Endothelial cell of hepatic sinusoid (primary cell): ENCODE measurements around the gene FKBP5.
"Not testable (repeated sequence)": the region's sequence is repeated elsewhere in the genome, so short reads cannot be mapped to it uniquely, and the experiment has no call there.

Source experiments
- in situ Hi-C: cut with HindIII; loops from 2 replicates; pipeline ENCODE4 v1.10.0; 2017; ENCODE audit warnings: low sequenced_read_pairs

FKBP5 gene

DNA sequence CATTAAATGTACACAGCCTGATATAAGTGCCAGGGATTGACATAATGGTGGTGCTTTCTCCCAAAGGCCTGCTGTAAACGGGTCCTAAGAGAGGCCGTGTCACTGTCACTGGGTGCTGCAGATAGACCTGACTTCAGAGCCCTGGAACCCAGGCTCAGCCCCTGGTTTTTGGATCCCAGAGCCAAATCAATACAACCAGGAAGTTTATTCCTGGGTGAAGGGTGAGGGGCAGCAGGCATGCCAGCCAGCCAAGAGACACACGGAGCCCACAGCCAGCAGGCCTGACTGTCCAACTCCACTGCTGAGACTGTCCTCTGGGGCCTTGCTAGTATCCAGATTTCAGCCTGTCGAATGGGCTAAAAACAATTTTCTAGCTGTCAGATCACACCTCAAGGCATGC lies 35.3 kb upstream of the FKBP5 start:
- in situ Hi-C loops, result no loop called here

DNA sequence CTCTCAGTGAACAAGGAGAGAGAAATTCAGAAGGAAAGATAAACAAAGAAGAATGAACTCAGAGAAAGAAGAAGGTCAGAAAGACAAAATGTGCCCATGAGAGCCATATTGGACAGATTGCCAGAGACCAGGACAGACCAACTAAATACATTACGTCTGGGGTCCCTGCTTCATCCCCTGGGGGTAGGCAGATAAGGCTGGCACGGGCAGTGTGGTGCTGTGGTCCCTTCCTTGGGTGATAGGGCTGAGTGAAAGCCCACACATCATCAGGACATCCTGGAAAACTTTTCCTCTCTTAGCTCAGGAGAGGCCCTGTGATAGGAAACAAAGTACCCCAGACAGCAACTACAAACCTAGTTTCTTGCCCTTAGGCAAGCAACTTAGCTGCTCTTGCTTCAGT lies 34.9 kb upstream of the FKBP5 start:
- in situ Hi-C loops, result no loop called here

DNA sequence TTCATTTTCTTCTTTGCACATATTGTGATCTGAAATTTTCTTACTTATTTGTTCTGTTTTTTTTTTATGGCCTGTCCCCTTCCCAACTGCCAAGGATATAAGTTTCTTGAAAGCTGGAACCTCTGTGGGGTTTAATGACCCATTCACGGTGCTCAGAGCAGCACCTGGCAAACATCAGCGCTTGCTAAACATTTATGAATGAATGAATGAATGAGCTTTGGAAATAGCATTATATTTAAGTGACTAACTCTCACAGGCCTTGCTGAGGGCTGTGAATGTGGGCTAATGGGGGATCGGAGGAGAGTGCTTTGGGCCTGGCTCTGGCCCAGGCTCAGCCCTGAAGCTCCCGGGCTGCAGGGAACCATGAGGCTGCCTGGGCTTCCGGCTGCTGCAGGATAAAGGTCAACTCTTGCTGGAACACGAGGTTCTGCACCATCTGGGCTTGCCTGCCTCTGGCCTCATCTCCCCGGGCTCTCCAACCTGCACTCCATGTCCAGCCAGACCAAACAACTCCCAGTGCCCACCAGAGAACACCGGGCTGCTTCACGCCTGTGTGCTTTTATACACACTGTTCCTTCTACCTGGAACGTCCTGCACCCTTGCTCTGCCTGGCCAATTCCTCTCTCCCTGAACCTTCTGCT lies 33.5 kb upstream of the FKBP5 start:
- in situ Hi-C loops, result no loop called here

DNA sequence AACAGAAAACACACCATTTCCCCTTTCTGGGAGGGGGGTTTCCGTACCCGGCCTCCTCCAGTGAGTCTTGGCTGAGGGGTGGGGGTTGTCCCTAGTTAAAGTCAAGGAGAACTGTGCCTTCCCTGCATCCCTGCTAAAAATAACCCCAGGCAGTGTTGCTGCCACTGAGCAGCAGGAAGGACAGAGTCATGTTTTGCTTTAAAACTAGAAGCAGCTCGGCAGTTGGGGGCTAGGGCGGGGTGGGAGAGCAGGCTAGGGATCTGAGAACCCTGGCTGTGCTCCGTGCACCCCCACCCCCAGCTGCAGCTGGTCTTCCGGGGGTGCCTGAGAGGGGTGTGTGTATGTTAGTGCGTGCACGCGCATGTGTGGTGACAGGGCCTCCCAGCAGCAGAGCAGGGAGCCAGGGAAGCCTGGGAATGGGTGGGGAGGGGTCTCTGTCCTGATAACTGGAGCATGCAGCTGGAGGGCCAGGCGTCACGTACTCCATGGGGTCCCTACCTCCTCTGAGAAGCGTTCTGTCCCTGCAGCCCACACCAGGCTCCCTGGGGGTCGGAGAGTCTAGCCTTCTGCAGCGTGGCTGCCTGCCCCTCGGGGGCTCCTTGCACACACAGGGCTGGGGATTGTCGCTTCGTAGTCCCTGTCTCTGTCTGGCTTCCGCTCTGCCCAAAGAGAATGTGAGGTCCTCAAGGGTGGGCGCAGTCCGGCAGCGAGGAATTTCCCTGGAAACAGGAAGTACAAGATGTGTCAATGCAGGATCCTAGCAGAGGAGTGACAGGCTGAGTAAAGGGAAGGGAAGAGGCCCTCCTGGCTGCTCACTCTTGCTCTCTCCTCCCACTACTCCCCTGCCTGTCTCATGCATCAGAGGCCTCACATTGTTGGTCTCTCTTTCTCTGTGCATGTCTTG lies 31.4 kb upstream of the FKBP5 start:
- in situ Hi-C loops, result no loop called here

GRCh38 chr6:35719404-35719829 lies 30.7 kb upstream of the FKBP5 start:
- in situ Hi-C loops, result no loop called here

DNA sequence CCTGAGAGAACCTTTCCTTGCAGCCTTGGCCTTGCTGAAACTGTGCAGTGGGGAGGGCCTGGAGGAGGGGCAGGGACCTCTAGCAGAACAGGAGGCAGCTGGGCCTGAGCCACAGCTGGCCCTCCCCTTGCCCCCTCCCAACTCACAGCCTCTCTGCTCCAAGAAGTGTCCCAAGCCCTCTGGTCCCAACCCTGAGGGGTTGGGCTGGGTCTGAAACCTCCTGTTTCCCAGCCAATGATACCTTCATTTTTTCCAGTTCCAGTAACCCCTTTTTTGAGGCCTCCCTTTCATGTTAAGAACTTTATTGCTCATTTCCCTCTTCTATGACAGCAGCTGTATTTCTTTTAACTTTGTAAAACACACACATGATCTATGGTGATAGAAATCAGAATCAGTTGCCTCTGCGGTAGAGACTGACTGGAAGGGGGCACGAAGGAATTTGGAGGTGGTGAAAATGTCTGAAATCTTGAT lies 30.2 kb upstream of the FKBP5 start:
- in situ Hi-C loops, result no loop called here

DNA sequence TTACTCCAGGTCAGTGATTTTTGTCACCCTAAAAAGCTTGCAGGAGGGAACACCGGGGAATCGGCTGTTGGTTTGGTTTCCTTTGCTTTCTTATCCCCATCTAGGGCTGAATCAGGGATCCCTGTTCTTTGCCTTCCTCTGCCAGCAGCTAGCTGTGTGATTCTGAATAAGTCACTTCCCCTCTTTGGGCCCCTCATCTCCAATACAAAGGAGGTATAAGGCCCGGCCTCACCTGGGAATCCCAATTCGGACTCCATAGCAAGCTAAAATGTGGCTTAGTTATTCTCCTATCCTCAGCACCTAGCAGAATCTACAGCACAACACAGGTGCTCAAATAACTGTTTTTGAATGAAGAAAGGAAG lies 29.6 kb upstream of the FKBP5 start:
- in situ Hi-C loops, result no loop called here

DNA sequence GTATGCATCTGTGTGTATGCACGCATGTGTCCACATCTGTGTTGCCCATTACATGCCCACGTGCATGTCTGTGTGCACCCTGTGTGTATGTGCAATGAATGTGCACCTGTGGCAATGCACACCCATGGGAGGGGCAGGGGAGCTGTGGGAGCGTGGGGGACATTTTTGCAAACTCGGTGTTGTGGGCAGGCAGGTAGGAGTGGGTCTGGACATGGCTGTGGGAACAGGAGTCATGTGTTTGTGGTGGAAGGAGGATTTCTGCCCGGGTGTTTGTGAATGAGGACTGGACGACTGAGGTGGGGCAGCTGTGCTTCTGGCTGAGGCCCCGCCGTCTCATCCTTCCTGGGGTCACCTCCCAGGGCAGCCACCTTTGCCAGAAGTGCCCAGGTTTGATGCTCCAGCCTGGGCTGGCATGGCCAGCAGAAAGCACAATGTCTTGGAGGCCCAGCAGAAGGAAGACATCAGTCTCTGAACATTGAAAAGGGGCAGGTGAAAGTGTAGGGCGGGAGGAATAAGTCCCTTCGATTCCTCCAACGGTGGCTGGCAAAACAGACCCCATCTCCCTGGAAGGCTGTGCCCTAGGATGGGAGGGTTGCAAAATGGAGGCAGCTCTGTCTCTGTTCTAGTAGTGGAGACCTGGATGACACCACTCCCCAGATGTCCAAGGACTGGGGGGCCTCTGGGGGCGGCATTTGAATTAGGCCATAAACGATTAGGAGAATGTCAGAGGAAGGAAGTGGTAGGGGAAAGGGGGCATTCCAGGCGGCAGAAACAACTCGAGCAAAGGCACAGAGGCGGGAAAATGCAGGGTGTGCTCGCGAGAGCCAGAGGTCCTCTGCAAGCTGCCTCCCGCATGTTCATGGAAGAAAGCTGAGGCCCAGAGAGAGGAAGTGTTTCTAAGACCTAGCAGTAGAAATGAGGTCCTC lies 29.0 kb upstream of the FKBP5 start:
- in situ Hi-C loops, result no loop called here

- in situ Hi-C loops, result no loop called here
Measured at GRCh38 chr6:35716798-35717197, 28.1 kb upstream of the FKBP5 start.

DNA sequence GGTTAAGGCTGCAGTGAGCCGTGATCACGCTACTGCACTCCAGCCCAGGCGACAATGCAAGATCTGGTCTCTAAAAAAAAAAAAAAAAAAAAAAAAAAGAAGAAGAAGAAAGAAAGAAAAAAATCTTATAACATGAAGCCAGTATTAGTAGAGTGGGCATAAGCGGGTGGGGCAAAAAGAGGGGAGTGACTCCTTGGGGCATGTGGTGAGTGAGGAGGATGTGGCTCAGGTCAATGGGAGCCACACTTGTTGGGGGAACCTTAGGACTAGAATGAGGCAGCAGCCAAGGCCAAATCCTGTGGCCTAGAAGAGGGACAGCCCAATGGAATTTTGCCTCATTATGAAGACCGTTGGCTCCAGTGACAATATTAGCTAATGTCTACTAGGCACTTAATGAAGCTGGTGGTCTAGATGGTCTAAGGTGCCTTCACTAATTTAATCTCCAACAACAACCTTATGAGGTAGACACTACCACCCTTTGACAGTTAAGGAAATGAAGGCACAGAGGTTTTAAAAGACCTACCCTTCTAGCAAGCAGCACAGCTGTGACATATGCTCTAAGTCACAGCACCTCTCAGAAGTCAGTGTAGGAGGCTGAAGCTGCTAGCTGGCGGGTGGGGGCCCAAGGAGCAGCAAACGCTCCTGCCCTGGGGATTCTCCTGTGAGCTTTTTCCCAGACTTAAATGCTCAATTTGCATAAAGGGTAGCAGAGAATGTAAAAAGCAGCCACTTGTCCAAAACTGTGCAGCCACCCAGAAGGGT lies 24.5 kb upstream of the FKBP5 start:
- in situ Hi-C loops, result no loop called here

GRCh38 chr6:35711731-35712130 lies 23.0 kb upstream of the FKBP5 start:
- in situ Hi-C loops, result no loop called here

DNA sequence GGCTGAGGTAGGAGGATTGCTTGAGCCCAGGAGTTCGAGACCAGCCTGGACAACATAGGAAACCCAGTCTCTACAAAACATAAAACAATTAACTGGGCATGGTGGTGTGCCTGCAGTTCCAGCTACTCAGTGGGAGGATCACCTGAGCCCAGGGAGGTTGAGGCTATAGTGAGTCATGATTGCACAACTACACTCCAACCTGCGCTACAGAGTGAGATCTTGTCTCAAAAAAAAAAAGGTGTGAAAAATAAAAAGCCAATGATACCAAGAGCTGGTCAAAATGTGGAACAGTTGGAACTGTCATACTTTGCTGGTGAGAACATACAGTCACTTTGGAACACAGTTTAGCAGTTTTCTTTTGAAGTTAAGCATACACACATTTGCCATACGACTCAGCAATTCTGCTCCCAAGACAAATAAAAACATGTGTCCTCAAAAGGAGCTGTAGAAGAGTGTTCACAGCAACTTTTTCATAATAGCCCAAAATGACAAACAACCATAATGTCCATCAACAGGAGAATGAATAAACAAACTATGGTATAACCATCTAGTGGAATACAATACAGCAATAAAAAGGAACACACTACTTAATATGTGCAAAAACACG lies 21.6 kb upstream of the FKBP5 start:
- in situ Hi-C loops, result no loop called here

GRCh38 chr6:35708585-35708984 lies 19.9 kb upstream of the FKBP5 start:
- in situ Hi-C loops, result no loop called here

GRCh38 chr6:35707714-35708407 lies 19.1 kb upstream of the FKBP5 start:
- in situ Hi-C loops, result no loop called here

GRCh38 chr6:35706468-35706867 lies 17.8 kb upstream of the FKBP5 start:
- in situ Hi-C loops, result no loop called here

DNA sequence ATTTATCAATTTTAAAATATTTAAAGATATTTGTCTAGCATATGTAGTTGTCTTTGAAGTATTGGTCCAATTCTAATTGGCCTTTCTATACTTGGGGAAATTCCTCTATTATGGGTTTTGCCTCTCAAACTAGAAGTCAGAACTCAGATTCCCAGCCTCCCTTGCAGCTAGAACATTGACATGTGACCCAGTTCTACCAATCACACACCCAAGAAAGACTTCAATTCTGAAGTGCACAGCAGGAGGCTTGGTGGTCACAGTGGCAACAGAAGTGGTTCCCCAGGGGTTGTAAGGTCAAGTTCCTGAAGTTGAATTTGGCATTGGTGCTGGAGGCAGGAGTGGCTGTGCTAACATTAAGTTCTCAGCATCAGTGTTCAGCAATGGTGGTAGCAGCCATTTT lies 14.8 kb upstream of the FKBP5 start:
- in situ Hi-C loops, result loop anchor here (5.0 kb wide), 1 partner anchor 94 kb away; the partner anchor contains the start of gene CLPS

- in situ Hi-C loops, result no loop called here
Measured at GRCh38 chr6:35698858-35699257, 10.1 kb upstream of the FKBP5 start.

GRCh38 chr6:35698430-35698829 lies 9.7 kb upstream of the FKBP5 start:
- in situ Hi-C loops, result not testable (repeated sequence)

DNA sequence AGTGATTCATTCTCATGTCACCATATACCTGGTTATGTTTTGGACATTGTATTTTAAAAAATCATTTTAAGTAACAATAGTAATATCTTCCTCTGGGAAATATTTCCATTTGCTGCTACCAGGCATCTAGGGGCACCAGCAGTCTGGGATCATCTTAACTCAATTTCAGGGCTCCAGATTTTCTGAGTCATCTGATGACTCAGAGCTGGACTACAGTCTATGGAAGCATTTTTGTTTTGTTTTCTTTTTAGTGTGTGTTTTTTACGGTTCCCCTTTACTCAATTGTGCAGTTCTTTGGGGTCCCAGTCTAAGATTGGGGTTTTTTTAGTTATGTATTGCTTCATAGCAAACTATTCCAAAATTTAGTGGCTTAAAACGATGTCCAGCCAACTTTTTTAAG lies 5.7 kb upstream of the FKBP5 start:
- in situ Hi-C loops, result no loop called here
